NCI-H510A treated with DMSO at 0.1 percent for 48 hours (cell line): ENCODE results near the gene OR4C6.

ENCODE experiments used
- DNase-seq: peaks from one replicate; lab custom pipeline; 2025; lab: John Stamatoyannopoulos, UW

The OR4C6 gene

DNA sequence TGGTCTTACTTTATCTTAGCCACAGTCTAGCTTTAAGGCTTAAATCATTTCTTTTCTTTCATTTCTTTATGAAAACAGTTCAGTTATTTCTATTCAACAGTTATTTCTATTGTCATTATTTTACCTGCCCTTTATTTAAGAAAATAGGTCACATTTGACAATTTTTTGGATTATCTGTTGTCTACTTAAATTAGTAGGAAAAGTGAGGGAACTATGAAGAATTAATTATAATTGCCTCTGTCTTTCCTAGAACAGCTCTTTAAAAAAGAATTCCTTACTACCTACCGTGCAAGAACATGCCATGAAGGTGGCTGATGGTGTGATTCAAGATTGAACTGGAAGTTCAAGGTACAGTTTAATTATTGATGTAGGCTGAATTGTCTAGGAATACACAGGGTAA, at the start of gene OR4C6:
OR4C6 (plus strand) TSS at position 301 of the 400 bp plus-strand sequence. CDS start 2,966 bp downstream, outside the sequence.
- no peak for DNase-seq

DNA sequence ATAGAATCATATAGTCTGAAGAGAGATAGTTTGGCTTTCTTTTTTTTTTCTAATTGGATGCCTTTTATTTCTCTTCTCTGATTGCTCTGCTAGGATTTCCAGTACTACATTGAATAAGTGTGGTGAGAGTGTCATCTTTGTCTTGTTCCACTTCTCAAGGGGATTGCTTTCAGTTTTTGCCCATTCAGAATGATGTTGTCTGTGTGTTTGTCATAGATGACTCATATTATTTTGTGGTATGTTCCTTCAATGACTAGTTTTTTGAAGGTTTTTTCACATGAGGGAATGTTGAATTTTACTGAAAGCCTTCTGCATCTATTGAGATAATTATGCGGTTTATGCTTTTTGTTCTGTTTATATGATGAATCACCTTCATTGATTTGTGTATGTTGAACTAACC, 37.5 kb upstream of the OR4C6 start:
- no peak for DNase-seq

DNA sequence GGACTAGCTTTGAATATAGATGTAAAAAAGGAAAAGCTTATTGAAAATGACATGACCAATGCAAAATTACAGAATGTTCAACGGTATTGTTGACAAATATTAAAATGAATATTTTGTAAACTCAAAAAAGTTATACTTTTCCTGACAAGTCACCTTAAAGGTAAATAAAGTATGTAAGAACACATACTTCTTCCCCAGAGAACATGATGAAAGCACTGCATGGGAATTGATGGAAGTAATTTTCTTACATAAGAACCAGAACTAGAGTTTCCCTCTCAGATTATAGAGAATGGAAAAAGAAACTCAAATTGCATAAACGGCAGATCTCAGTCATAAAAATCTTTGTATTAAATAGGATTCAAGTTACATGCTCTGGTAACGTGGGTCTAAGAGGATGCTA, 27.2 kb upstream of the OR4C6 start, which contains the start of gene OR4P4:
OR4P4 (plus strand) TSS at position 301 of the 400 bp plus-strand sequence.
- DNase-seq: no peak

GRCh38 chr11:55648027-55648426, 14.0 kb upstream of the OR4C6 start, which contains the start of gene OR4S2:
TSS of gene OR4S2 (plus strand) at chr11:55648327. CDS start at chr11:55650904, 2,577 bp downstream.
- DNase-seq: no peak

- DNase-seq: no peak
Measured at GRCh38 chr11:55652560-55652959, 9.4 kb upstream of the OR4C6 start.

DNA sequence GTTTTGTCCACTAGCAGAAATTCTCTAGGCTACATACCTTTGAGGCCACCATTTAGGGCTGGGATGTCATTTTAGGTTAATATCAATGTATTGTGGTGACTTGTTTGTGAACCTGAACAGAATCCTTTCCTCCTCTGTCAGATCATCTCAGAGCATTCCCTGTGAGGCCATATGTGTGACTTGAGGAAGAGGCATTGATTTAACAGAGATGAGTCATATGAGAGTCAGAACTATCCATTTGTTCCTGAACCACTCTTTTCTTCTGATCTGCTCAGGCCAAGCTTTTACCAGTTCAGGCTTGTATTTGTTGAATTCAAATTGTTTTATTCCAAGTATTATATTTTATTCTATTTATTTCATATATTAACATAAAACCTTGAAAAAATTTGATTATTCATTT, 6.9 kb upstream of the OR4C6 start:
- no peak for DNase-seq

- no peak for DNase-seq
Measured at GRCh38 chr11:55658031-55658573, 3.9 kb upstream of the OR4C6 start.

- DNase-seq: no peak
Measured at GRCh38 chr11:55658608-55659007, 3.4 kb upstream of the OR4C6 start.

- DNase-seq: no peak
Measured at GRCh38 chr11:55669376-55669775, 7.4 kb downstream of the OR4C6 start.

- no peak for DNase-seq
Measured at GRCh38 chr11:55673860-55674259, 11.9 kb downstream of the OR4C6 start.

GRCh38 chr11:55697817-55698216, 35.8 kb downstream of the OR4C6 start:
- no peak for DNase-seq

GRCh38 chr11:55701429-55701828, 39.4 kb downstream of the OR4C6 start:
- DNase-seq: no peak

DNA sequence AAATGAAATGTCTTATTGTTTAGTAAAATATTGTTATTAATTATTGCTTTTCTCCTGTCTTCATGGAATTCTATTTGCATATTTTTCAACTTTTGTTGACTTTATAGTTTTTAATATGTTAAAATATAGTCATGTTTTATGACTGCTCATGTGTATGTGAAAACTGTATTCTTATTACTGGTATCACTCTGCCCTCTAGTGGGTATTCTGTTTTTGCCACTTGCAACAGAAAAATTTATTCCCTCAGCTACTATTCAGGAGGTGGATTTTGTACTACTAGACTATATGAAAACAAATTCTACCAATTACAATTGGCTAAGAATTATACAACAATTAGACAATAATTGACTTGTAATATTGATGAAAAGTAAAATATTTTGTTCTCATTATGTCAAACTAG, 45.0 kb downstream of the OR4C6 start:
- DNase-seq: peak; percentile 19

GRCh38 chr11:55714982-55715888, 53.2 kb downstream of the OR4C6 start:
- no peak for DNase-seq
